HG03354 (cell line): ENCODE results near the gene RIMS4.

Source experiments
- ATAC-seq: cut with Tn5 transposase; IDR thresholded peaks from one replicate; pipeline ENCODE4 v1.9.1; 2021; ENCODE audit warnings: mild to moderate bottlenecking; ENCODE audit not compliant: unreplicated experiment, poor library complexity, severe bottlenecking

The RIMS4 gene

GRCh38 chr20:44727651-44728050, 82.7 kb downstream of the RIMS4 start:
- no peak for ATAC-seq

- ATAC-seq = no peak
Observed at GRCh38 chr20:44727039-44727438, 83.3 kb downstream of the RIMS4 start.

- ATAC-seq = no peak
Observed at GRCh38 chr20:44725837-44726236, 84.5 kb downstream of the RIMS4 start.

GRCh38 chr20:44724423-44725091, 85.8 kb downstream of the RIMS4 start:
- ATAC-seq = no peak

GRCh38 chr20:44723798-44724362, 86.5 kb downstream of the RIMS4 start:
- no peak for ATAC-seq

GRCh38 chr20:44723391-44723790, 87.0 kb downstream of the RIMS4 start:
- no peak for ATAC-seq

GRCh38 chr20:44722990-44723389, 87.4 kb downstream of the RIMS4 start:
- ATAC-seq = no peak

GRCh38 chr20:44721785-44722054, 88.6 kb downstream of the RIMS4 start:
- no peak for ATAC-seq

- no peak for ATAC-seq
Observed at GRCh38 chr20:44720997-44721784, 89.2 kb downstream of the RIMS4 start.

GRCh38 chr20:44720621-44720996, 89.7 kb downstream of the RIMS4 start:
- no peak for ATAC-seq

GRCh38 chr20:44719841-44720240, 90.5 kb downstream of the RIMS4 start:
- no peak for ATAC-seq

GRCh38 chr20:44717986-44718385, 92.4 kb downstream of the RIMS4 start:
- ATAC-seq = no peak

GRCh38 chr20:44716309-44717106, 93.8 kb downstream of the RIMS4 start:
- ATAC-seq = no peak

GRCh38 chr20:44715499-44716308, 94.6 kb downstream of the RIMS4 start:
- ATAC-seq = no peak

GRCh38 chr20:44714701-44715498, 95.4 kb downstream of the RIMS4 start, which contains the start of gene CCN5:
CCN5 (plus strand) TSS chr20:44715369; CDS start chr20:44715391, 22 bp downstream.
- no peak for ATAC-seq

- no peak for ATAC-seq
Observed at GRCh38 chr20:44714102-44714700, 96.1 kb downstream of the RIMS4 start.

GRCh38 chr20:44711237-44711636, 99.1 kb downstream of the RIMS4 start:
- ATAC-seq = no peak

GRCh38 chr20:44709797-44710196, 100.5 kb downstream of the RIMS4 start:
- no peak for ATAC-seq
